Neural crest cell (in vitro differentiated cells): ENCODE results near the gene ROBO1. TPM values are rescaled to one million over a fixed set of nuclear protein-coding genes. Genes with fewer than 3 reads are reported as not detected.
A peak's percentile ranks its signal among the peaks of the same experiment; 100 is the strongest.
"Not testable (repeated sequence)": the region's sequence is repeated elsewhere in the genome, so short reads cannot be mapped to it uniquely, and the experiment has no call there.

Experiments used
- DNase-seq: peaks from one replicate; pipeline ENCODE4 v3.0.0; 2021; ENCODE audit warnings: low read depth, mixed read lengths, low spot score
- H3K27ac Mint-ChIP-seq: one replicate; pipeline ENCODE4 v1.8.0; 2021; ENCODE audit warnings: mild to moderate bottlenecking, mixed read lengths; ENCODE audit not compliant: unreplicated experiment
- H3K27me3 Mint-ChIP-seq: 2 replicates; pipeline ENCODE4 v1.8.0; 2021; ENCODE audit warnings: low read depth, mild to moderate bottlenecking, mixed read lengths
- H3K36me3 Mint-ChIP-seq: 2 replicates; pipeline ENCODE4 v1.8.0; 2021; ENCODE audit warnings: low read depth, mild to moderate bottlenecking, mixed read lengths
- H3K4me1 Mint-ChIP-seq: 2 replicates; pipeline ENCODE4 v1.8.0; 2021; ENCODE audit warnings: mixed read lengths
- H3K4me3 Mint-ChIP-seq: one replicate; pipeline ENCODE4 v1.8.0; 2021; ENCODE audit warnings: mild to moderate bottlenecking, mixed read lengths
- H3K9me3 Mint-ChIP-seq: 2 replicates; pipeline ENCODE4 v1.8.0; 2021; ENCODE audit warnings: mixed read lengths
- CTCF ChIP-seq: fragments of 200-600 bp; sonication (generic); conservative IDR thresholded peaks from 2 replicates; pipeline ENCODE4 v1.5.0; 2021; ENCODE audit warnings: antibody characterized with exemption, mild to moderate bottlenecking
- total RNA-seq: library from RNA; stranded (reverse); gene quantifications from 2 replicates; pipeline ENCODE4 v1.2.1, GENCODE V29; 2021

The ROBO1 gene
- total RNA-seq, 1 donor from 2014 or later = 88.7 TPM

- Mint-ChIP-seq H3K27ac (peak overlapping the region; percentile 86), H3K4me1 (peaks cover 27% of the 10 kb centered on the region), H3K9me3 (no peaks in the 10 kb centered on the region), H3K36me3 (no peaks in the 10 kb centered on the region), H3K4me3 (no peak overlapping the region), H3K27me3 (no peaks in the 10 kb centered on the region)
- no peak for TF ChIP-seq CTCF
- DNase-seq = no peak
Observed at GRCh38 chr3:78726545-78726944, 1041.3 kb downstream of the ROBO1 start.

- H3K4me1 Mint-ChIP-seq = peaks cover 27% of the 10 kb centered on the region
- H3K36me3 Mint-ChIP-seq = no peaks in the 10 kb centered on the region
- H3K9me3 Mint-ChIP-seq = no peaks in the 10 kb centered on the region
- no peak for TF ChIP-seq CTCF
- H3K27ac Mint-ChIP-seq = no peak overlapping the region
- no peak overlapping the region for H3K4me3 Mint-ChIP-seq
- no peak for DNase-seq
- H3K27me3 Mint-ChIP-seq = no peaks in the 10 kb centered on the region
Observed at GRCh38 chr3:78725703-78726246, 1042.0 kb downstream of the ROBO1 start.

- H3K27me3 Mint-ChIP-seq = no peaks in the 10 kb centered on the region
- no peaks in the 10 kb centered on the region for H3K9me3 Mint-ChIP-seq
- no peak for DNase-seq
- no peaks in the 10 kb centered on the region for H3K36me3 Mint-ChIP-seq
- H3K4me1 Mint-ChIP-seq = peaks cover 25% of the 10 kb centered on the region
- H3K27ac Mint-ChIP-seq = no peak overlapping the region
- no peak overlapping the region for H3K4me3 Mint-ChIP-seq
- no peak for TF ChIP-seq CTCF
Observed at GRCh38 chr3:78724859-78725258, 1042.9 kb downstream of the ROBO1 start.

GRCh38 chr3:78724364-78724763, 1043.4 kb downstream of the ROBO1 start:
- H3K27ac Mint-ChIP-seq, H3K9me3 Mint-ChIP-seq: not testable (repeated sequence)

GRCh38 chr3:78721771-78722543, 1045.8 kb downstream of the ROBO1 start:
- Mint-ChIP-seq H3K27ac (no peak overlapping the region), H3K4me3 (no peak overlapping the region), H3K36me3 (peaks cover 3% of the 10 kb centered on the region), H3K4me1 (peaks cover 15% of the 10 kb centered on the region), H3K27me3 (no peaks in the 10 kb centered on the region), H3K9me3 (no peaks in the 10 kb centered on the region)
- TF ChIP-seq CTCF = no peak
- no peak for DNase-seq

More at GRCh38 chr3:78724364-78724763, 1043.4 kb downstream of the ROBO1 start:
- peaks cover 24% of the 10 kb centered on the region for H3K4me1 Mint-ChIP-seq
- H3K4me3 Mint-ChIP-seq, H3K36me3 Mint-ChIP-seq, DNase-seq, H3K27me3 Mint-ChIP-seq: not testable (repeated sequence)

GRCh38 chr3:78718707-78719106, 1049.1 kb downstream of the ROBO1 start:
- Mint-ChIP-seq H3K27me3 (no peaks in the 10 kb centered on the region), H3K27ac (no peak overlapping the region), H3K9me3 (no peaks in the 10 kb centered on the region), H3K4me3 (no peak overlapping the region), H3K36me3 (peaks cover 7% of the 10 kb centered on the region), H3K4me1 (peaks cover 5% of the 10 kb centered on the region)
- TF ChIP-seq CTCF = no peak
- no peak for DNase-seq
